ENCODE results near the gene TTC22. TPM values are rescaled to one million over a fixed set of nuclear protein-coding genes. Genes with fewer than 3 reads are reported as not detected.

The TTC22 gene
- total RNA-seq, 4 donors from 2014 or later, result 0.93 to 7.3 (median 1.0) TPM; not detected in 1

GRCh38 chr1:54751426-54751825 is 49.7 kb downstream of the TTC22 start:
- WGBS, 2 donors (ENCODE audit: low coverage in 1 of 2), result 59 to 82% methylated on average over 4 of the region's 4 CpGs
- Histone ChIP-seq H3K4me3 (no peak overlapping the region), H3K4me1 (no peaks in the 10 kb centered on the region), H3K36me3 (peaks cover 0 to 13% of the 10 kb centered on the region in 2 donors), H3K27ac (no peak overlapping the region), H3K9me3 (no peaks in the 10 kb centered on the region), H3K27me3 (no peaks in the 10 kb centered on the region)
- ATAC-seq, result no peak
- no peak for TF ChIP-seq EP300 (IDR thresholded peaks at IDR 0.05)
- TF ChIP-seq POLR2AphosphoS5 (IDR thresholded peaks at IDR 0.05), result no peak
- TF ChIP-seq, protein P1, sequence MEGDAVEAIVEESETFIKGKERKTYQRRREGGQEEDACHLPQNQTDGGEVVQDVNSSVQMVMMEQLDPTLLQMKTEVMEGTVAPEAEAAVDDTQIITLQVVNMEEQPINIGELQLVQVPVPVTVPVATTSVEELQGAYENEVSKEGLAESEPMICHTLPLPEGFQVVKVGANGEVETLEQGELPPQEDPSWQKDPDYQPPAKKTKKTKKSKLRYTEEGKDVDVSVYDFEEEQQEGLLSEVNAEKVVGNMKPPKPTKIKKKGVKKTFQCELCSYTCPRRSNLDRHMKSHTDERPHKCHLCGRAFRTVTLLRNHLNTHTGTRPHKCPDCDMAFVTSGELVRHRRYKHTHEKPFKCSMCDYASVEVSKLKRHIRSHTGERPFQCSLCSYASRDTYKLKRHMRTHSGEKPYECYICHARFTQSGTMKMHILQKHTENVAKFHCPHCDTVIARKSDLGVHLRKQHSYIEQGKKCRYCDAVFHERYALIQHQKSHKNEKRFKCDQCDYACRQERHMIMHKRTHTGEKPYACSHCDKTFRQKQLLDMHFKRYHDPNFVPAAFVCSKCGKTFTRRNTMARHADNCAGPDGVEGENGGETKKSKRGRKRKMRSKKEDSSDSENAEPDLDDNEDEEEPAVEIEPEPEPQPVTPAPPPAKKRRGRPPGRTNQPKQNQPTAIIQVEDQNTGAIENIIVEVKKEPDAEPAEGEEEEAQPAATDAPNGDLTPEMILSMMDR (IDR thresholded peaks at IDR 0.05), result no peak
- no peak for TF ChIP-seq POLR2A (IDR thresholded peaks at IDR 0.05)

GRCh38 chr1:54750596-54750995 is 50.5 kb downstream of the TTC22 start:
- no peak overlapping the region for H3K4me3 ChIP-seq
- H3K27me3 ChIP-seq, result no peaks in the 10 kb centered on the region
- no peaks in the 10 kb centered on the region for H3K4me1 ChIP-seq
- H3K9me3 ChIP-seq, result no peaks in the 10 kb centered on the region
- H3K27ac ChIP-seq, result no peak overlapping the region
- no peak for ATAC-seq
- peaks cover 0 to 5% of the 10 kb centered on the region in 2 donors for H3K36me3 ChIP-seq
- TF ChIP-seq, protein P1 (IDR thresholded peaks at IDR 0.05), result no peak
- TF ChIP-seq EP300 (IDR thresholded peaks at IDR 0.05) (no peak), POLR2A (IDR thresholded peaks at IDR 0.05) (no peak), POLR2AphosphoS5 (IDR thresholded peaks at IDR 0.05) (no peak)
- 96% methylated on average over 4 of the region's 6 CpGs; no CpG with 5 or more reads in 1 of the 2 donors for WGBS, 2 donors (ENCODE audit: low coverage in 1 of 2)

- H3K27ac ChIP-seq, result no peak overlapping the region
- H3K4me3 ChIP-seq, result no peak overlapping the region
- H3K9me3 ChIP-seq, result no peaks in the 10 kb centered on the region
- H3K36me3 ChIP-seq, result peaks cover 0 to 12% of the 10 kb centered on the region in 2 donors
- TF ChIP-seq, protein P1 (IDR thresholded peaks at IDR 0.05), result no peak
- TF ChIP-seq POLR2AphosphoS5 (IDR thresholded peaks at IDR 0.05) (no peak), EP300 (IDR thresholded peaks at IDR 0.05) (no peak), POLR2A (IDR thresholded peaks at IDR 0.05) (no peak)
- no peak for ATAC-seq
- no peaks in the 10 kb centered on the region for H3K27me3 ChIP-seq
- 92% methylated on average over 5 of the region's 14 CpGs; no CpG with 5 or more reads in 1 of the 2 donors for WGBS, 2 donors (ENCODE audit: low coverage in 1 of 2)
- H3K4me1 ChIP-seq, result no peaks in the 10 kb centered on the region
Observed at GRCh38 chr1:54748094-54748835, 52.9 kb downstream of the TTC22 start.

DNA sequence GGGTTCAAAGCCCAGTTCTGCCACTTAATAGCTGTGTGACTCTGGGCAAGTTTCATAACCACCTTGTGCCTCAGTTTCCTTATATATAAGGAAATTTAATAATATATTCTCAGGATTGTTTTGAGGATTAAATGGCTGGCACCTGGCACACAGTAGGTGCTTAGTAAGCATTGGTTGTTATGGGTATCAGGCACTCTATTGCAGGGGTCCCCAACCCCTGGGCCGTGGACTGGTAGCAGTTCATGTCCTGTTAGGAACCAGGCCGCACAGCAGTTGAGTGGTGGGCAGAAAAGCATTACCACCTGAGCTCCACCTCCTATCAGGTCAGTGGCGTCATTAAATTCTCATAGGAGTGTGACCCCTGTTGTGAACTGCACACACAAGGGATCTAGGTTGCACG is 55.3 kb downstream of the TTC22 start:
- H3K27ac ChIP-seq, result no peak overlapping the region
- no peaks in the 10 kb centered on the region for H3K9me3 ChIP-seq
- TF ChIP-seq, protein P1 (IDR thresholded peaks at IDR 0.05), result no peak
- TF ChIP-seq POLR2A (IDR thresholded peaks at IDR 0.05) (no peak), POLR2AphosphoS5 (IDR thresholded peaks at IDR 0.05) (no peak), EP300 (IDR thresholded peaks at IDR 0.05) (no peak)
- 100% methylated on average over 1 of the region's 4 CpGs; no CpG with 5 or more reads in 1 of the 2 donors for WGBS, 2 donors (ENCODE audit: low coverage in 1 of 2)
- H3K4me1 ChIP-seq, result no peaks in the 10 kb centered on the region
- ATAC-seq, result no peak
- H3K27me3 ChIP-seq, result no peaks in the 10 kb centered on the region
- no peak overlapping the region for H3K4me3 ChIP-seq
- peaks cover 0 to 36% of the 10 kb centered on the region in 2 donors for H3K36me3 ChIP-seq

GRCh38 chr1:54745274-54745673 is 55.8 kb downstream of the TTC22 start:
- no peaks in the 10 kb centered on the region for H3K4me1 ChIP-seq
- H3K9me3 ChIP-seq, result no peaks in the 10 kb centered on the region
- H3K27ac ChIP-seq, result no peak overlapping the region
- ATAC-seq, result no peak
- H3K4me3 ChIP-seq, result no peak overlapping the region
- H3K36me3 ChIP-seq, result peaks cover 0 to 42% of the 10 kb centered on the region in 2 donors
- TF ChIP-seq, protein P1 (IDR thresholded peaks at IDR 0.05), result no peak
- TF ChIP-seq POLR2A (IDR thresholded peaks at IDR 0.05) (no peak), EP300 (IDR thresholded peaks at IDR 0.05) (no peak), POLR2AphosphoS5 (IDR thresholded peaks at IDR 0.05) (no peak)
- WGBS, 2 donors (ENCODE audit: low coverage in 1 of 2), result 46 to 94% methylated on average over 2 to 3 of the region's 6 CpGs
- no peaks in the 10 kb centered on the region for H3K27me3 ChIP-seq
